GM04504 (cell line): ENCODE results near the gene CCDC97.
"Not testable (repeated sequence)": the region's sequence is repeated elsewhere in the genome, so short reads cannot be mapped to it uniquely, and the experiment has no call there.

Experiments
- DNase-seq: peaks from one replicate; pipeline ENCODE4 v3.0.0-alpha.2; 2012; ENCODE audit warnings: low read depth

The CCDC97 gene

GRCh38 chr19:41339936-41340335, 30.0 kb downstream of the CCDC97 start:
- DNase-seq, result no peak

GRCh38 chr19:41341669-41342490, 31.9 kb downstream of the CCDC97 start:
- no peak for DNase-seq

- no peak for DNase-seq
Measured at GRCh38 chr19:41344162-41344561, 34.2 kb downstream of the CCDC97 start.

GRCh38 chr19:41346916-41347315, 36.9 kb downstream of the CCDC97 start:
- not testable (repeated sequence) for DNase-seq

GRCh38 chr19:41350735-41351338, 40.9 kb downstream of the CCDC97 start:
- DNase-seq, result no peak

- DNase-seq, result no peak
Measured at GRCh38 chr19:41351339-41352245, 41.6 kb downstream of the CCDC97 start.

- no peak for DNase-seq
Measured at GRCh38 chr19:41352279-41352608, 42.3 kb downstream of the CCDC97 start.

- no peak for DNase-seq
Measured at GRCh38 chr19:41352609-41353465, 42.9 kb downstream of the CCDC97 start.

GRCh38 chr19:41353466-41354342, 43.7 kb downstream of the CCDC97 start, which contains the start of gene TGFB1:
Gene TGFB1, minus strand, starts transcription at chr19:41353922. Its CDS starts 878 bp downstream, at chr19:41353044.
- DNase-seq, result peak; percentile 82

GRCh38 chr19:41354343-41354953, 44.5 kb downstream of the CCDC97 start:
- no peak for DNase-seq

- DNase-seq, result no peak
Measured at GRCh38 chr19:41355035-41355434, 45.1 kb downstream of the CCDC97 start.

GRCh38 chr19:41355802-41356201, 45.8 kb downstream of the CCDC97 start:
- DNase-seq, result no peak

GRCh38 chr19:41356984-41357739, 47.2 kb downstream of the CCDC97 start:
- no peak for DNase-seq

GRCh38 chr19:41357746-41358145, 47.8 kb downstream of the CCDC97 start:
- no peak for DNase-seq

GRCh38 chr19:41359741-41360140, 49.8 kb downstream of the CCDC97 start:
- no peak for DNase-seq

GRCh38 chr19:41362143-41362847, 52.3 kb downstream of the CCDC97 start:
- no peak for DNase-seq

GRCh38 chr19:41363371-41363752, 53.4 kb downstream of the CCDC97 start:
- DNase-seq, result no peak

GRCh38 chr19:41363753-41364523, 54.0 kb downstream of the CCDC97 start, which contains the start of gene B9D2:
Gene B9D2, minus strand, starts transcription at chr19:41364149. Its CDS starts 630 bp downstream, at chr19:41363519.
- peak; percentile 97 for DNase-seq
